Fibroblast of skin of right quadriceps (primary cell): ENCODE results near the gene HSD17B12.

Experiments
- DNase-seq: peaks from one replicate; pipeline ENCODE4 v3.0.0-alpha.2; 2013

The HSD17B12 gene

DNA sequence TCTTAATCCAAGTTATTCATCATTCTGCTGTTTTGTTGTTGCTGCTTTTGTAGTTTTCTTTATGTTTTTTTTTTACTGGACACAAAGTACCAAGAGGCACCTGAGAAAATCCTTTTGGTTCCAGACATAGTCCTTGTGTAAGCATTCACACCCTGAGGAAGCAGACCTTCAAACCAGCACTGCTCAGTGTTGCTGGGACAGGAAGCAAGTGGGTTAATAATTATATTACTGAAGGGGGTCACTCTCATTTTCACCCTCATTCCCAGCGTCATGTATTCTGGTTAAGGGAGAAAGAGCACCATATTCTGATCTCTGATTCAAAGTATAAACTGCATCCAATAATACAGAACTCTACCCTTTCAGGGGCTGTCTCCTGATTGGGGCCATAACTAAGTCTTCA lies 194.2 kb downstream of the HSD17B12 start:
- no peak for DNase-seq

DNA sequence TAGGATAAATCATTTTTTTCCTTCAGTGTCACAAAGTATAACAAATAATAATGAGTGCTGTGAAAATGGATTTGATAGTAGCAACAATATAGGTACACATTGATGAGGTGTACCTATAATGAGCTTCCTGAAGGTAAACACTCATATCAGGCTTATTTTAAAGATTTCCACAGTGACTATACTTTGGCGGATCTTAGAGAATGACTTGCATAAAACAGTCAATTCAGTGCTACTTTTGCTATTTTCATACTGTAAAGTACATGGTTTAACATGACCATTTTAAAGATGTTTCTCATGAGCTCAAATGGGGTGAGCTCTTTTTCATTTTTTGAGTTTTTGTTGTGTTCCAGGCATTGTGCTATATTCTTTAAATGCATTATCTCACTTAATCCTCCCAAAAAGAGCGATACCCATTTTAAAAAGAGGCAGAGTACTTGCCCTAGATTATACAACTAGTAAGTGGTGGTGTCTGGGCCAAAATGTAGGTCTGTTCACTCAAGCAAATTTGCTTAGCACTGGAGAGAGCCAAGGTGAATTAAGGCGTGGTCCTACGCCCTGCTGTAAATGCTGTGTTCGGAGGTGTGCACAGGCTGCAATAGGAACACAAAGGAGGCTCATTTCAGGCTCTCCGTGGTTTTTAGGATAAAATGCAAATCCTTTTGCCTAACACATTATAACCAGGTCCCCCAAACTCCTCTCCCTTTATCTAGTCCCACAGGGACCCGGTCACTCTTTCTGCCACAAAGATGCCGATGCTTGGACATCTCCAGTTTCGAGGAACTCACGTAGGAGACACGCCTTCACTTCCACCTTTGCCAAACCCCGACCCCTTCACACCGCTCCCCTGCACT lies 199.5 kb downstream of the HSD17B12 start:
- DNase-seq, result no peak

DNA sequence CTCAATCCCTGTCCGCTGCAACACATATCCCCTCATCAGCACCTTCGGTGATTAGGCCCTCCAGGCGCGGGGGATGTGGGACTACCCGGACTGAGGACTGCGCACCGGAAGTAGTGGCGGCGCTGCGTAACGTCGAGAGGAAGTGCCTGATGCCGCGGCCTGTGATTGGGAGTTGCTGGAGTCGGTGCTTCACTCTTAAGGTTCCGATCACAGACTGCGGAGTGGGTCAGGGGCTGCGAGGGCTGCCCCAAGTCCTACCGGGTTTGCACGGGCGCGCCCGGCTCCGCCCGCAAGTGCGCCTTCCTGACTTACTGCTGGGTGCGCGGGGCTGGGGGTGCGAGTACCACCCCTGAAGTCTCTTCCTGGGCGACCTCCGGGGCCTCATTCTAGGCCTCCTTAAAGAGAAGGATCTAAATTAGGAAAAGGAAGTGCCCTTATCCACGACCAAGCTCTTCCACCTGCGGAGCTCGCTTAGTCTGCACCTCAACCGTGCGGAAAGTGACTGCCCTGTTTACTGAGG lies 200.2 kb downstream of the HSD17B12 start, which contains the start of gene ALKBH3:
Gene ALKBH3 (plus strand): TSS at position 192 of the 520 bp plus-strand sequence. CDS start 1,822 bp downstream, outside the sequence.
- peak; percentile 95 for DNase-seq

DNA sequence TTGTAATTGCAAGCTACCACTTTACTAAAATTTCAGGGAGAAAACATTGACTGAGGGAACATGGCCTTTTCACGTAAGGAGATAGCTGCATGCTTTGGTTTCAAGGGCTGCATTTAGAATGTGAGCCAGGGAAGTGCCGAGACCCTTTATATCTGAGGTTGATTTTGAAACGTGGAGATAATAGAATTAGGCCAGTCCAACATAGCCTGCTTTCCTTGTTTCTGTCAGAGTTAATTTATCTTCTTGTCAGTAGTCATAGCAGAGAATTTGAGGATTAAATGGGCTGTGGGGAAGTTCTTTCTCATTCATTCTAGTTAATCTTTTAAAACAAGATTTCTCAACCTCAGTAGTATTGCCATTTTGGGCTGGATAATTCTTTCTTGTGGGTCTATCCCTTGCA lies 212.3 kb downstream of the HSD17B12 start:
- no peak for DNase-seq

DNA sequence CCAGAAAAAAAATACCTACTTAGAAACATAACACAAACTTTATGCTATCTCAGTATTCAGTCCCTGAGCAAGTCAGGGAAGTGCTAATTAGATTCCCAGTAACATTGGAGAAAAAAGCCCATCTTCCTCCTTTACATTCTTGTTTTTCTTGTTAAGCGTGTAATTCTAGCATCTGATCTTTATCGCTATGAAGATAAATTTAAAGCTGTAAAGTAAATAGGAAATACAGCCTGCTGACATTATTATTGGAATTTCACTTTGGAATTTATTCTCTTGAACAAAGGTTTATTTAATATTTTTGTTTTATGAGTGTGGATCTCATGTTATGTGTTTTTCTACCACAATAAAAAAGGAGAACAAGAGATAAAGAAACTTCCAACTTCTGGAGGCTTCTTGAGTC lies 214.0 kb downstream of the HSD17B12 start:
- DNase-seq, result no peak

DNA sequence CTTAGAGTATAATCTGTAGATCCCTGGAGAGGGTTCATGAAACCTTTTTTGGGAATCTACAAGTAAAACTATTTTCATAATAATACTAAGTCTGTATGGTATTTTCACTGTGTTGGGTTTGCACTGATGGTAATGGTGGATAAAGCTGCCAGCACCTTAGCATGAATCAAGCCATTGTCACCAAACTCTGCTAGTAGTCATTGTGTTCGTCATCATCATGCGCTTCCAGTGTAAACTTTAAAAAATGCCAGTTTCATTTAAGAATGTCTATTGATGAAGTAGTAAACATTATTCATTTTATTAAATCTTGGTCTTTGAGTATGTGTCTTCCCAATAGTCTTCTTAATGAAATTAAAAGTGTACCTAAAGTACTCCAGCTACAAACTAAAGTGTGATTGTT lies 215.1 kb downstream of the HSD17B12 start:
- no peak for DNase-seq

DNA sequence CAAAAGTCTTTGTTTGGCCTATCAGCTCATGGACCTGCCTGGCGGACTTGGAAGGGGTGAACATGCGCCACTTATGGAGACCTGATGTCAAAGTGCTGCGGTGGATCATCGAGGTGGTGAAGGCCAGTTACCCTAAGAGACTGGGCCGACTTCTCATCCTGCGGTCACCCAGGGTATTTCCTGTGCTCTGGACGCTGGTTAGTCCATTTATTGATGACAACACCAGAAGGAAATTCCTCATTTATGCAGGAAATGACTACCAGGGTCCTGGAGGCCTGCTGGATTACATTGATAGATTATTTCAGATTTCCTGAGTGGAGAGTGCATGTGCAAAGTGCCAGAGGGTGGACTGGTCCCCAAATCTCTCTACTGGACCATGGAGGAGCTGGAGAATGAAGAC lies 218.0 kb downstream of the HSD17B12 start:
- no peak for DNase-seq

DNA sequence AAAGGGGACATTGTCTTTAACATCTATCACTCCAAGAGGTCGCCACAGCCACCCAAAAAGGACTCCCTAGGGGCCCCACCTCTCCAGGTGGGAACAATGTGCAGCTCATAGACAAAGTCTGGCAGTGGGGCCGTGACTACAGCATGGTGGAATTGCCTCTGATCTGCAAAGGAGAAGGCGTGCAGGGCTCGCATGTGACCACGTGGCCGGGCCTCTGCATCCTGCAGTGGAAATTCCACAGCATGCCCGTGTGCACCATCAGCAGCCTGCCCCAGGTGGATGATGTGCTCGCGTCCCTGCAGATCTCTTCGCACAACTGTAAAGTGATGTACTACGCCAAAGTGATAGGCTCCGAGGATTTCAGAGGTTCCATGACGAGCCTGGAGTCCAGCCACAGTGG lies 218.6 kb downstream of the HSD17B12 start:
- DNase-seq, result no peak

DNA sequence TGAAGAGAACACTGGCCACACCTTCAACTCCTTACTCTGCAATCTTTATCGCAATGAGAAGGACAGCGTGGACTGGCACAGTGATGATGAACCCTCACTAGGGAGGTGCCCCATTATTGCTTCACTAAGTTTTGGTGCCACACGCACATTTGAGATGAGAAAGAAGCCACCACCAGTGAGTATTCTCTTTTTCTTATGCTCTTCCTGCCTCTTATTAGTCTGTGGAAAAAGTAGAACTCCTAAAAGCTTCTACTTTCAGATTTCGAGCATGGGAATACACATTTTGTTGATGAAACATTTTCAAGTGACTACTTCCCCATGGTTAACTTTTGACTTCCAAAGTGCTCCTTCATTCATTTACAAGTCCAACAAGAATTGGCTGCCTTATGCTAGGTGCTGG lies 221.0 kb downstream of the HSD17B12 start:
- no peak for DNase-seq

DNA sequence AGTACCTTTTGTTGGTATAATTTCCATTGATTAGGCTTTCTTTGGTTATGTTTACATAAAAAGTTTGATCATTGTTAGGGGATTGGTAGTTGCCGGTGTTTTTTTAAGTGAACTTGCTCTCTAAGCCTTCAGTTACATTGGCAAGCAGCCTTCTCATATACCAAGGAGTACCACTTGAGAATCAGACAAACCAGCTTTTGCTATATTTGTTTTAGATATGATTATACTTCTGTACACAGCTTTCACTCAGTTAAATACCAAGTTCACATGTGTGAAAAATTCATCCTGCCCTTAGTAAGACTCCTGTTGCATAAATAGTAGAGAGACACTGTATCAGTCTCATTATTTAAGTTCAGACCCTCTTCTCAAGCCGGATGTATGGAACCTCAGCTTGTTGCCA lies 222.5 kb downstream of the HSD17B12 start:
- no peak for DNase-seq

DNA sequence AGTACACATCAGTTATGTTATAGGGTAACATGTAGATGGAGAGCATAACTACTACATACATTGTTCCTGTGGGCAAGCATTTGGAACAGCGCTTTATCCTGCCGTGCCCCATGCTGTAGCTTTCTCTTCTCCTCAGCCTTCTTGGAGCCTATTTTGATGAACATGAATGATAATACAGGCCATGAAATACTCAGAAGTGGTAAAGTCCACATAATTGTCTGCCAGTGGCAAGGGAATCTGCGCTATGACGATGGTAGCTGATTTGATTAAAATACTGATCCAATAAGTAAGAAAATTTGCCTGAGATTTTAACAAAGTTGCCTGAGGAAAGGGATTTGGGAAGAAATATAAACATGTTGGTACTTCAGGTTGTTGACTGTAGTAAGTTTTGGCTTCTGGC lies 223.4 kb downstream of the HSD17B12 start:
- no peak for DNase-seq

DNA sequence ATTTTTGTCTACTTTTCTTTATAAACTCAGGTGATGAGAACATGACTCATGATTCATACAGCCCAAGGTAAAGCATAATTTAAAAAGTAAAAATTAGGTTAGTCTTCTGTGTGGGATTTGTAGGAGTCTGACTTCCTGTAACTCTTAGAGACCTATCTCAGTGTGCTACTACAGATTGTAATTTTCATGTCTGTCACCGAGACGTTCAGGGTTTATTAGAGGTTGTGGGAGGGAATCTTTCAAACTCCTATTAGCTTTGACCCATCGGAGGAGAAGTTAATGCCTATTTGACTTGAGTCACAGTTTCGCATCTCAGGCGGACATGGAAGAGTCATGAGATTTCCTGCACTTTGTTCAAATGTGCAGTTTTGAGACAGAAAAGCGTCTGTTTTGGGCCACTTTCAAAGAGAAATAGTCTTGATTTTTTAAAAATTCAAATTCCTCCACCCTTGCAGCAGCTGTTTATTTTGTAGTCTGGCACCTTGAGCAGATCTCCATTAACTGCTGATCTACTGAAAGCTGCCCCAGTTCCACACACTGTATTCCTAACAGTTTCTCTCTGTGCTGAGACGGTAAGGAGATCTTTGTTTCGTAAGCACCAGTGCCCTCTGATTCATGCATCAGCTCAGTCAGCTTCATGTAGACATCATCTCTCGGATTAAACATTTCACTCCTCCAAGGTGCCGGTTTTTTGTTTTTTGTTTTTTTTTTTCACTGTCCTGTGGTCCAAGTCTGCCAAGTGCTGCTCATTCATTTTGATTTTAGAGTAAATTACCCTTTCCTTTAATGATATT lies 224.4 kb downstream of the HSD17B12 start:
- DNase-seq, result no peak

DNA sequence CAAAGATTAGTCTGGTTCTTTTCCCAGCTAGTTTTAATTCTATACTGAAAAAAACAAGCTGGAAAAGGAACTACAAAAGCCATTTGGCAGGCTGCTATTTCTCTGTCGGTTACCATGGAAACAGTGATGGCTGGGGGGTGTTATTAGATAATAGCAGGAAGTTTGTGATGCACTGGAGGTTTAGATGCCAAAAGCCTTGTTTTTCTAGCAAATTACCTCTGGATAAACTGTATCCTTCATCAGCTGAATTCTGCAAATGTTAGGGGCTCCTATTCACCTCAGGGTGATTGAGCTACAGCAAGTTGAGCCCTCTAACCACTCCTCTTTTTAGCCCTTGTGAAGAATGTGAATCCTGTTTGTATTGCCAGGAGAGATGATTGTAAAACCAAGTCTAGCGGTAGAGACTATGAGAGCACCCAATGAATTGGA lies 225.3 kb downstream of the HSD17B12 start:
- DNase-seq, result no peak
